Activated CD8-positive, alpha-beta T cell treated with anti-CD3 and anti-CD28 coated beads for 36 hours (primary cell): Measurements from ENCODE around the gene ZNF362. TPM values are rescaled to one million over a fixed set of nuclear protein-coding genes. Genes with fewer than 3 reads are reported as not detected.

Experiments used
- ATAC-seq: fragments of 200-7000 bp; cut with Tn5 transposase; one replicate; pipeline ENCODE4 v1.10.0; 2021; ENCODE audit warnings: mild to moderate bottlenecking, moderate library complexity
- CTCF ChIA-PET: fragments of 350-600 bp; sonication (Branson Sonifier 250); formaldehyde crosslinking; loops from one replicate; lab custom pipeline; 2021; ENCODE audit warnings: antibody characterized with exemption; lab: Charles Lee
- POLR2A ChIA-PET: fragments of 350-600 bp; sonication (Branson Sonifier 250); formaldehyde crosslinking; loops from one replicate; lab custom pipeline; 2021; ENCODE audit warnings: antibody characterized with exemption; lab: Charles Lee
- DNase-seq: peaks from one replicate; pipeline ENCODE4 v3.0.0-alpha.2; 2020
- H3K27ac Mint-ChIP-seq: one replicate; pipeline ENCODE4 v1.8.0; 2021; ENCODE audit warnings: mild to moderate bottlenecking, mixed read lengths
- H3K27me3 Mint-ChIP-seq: one replicate; pipeline ENCODE4 v1.8.0; 2021; ENCODE audit warnings: mixed read lengths
- H3K36me3 Mint-ChIP-seq: one replicate; pipeline ENCODE4 v1.8.0; 2021; ENCODE audit warnings: low read depth, mixed read lengths
- H3K4me1 Mint-ChIP-seq: one replicate; pipeline ENCODE4 v1.8.0; 2021; ENCODE audit warnings: low read depth, mixed read lengths
- H3K4me3 Mint-ChIP-seq: one replicate; pipeline ENCODE4 v1.8.0; 2021; ENCODE audit warnings: mild to moderate bottlenecking, moderate library complexity, mixed read lengths
- H3K9me3 Mint-ChIP-seq: one replicate; pipeline ENCODE4 v1.8.0; 2021; ENCODE audit warnings: mixed read lengths
- CTCF ChIP-seq: fragments of 200-600 bp; IDR thresholded peaks from one replicate; pipeline ENCODE4 v1.8.0; 2022; ENCODE audit warnings: antibody characterized with exemption, mild to moderate bottlenecking
- intact Hi-C: fragments of 100-400 bp; cut with micrococcal nuclease; formaldehyde crosslinking; loops from one replicate; pipeline ENCODE4 v1.10.0; 2022
- total RNA-seq, 2 experiments: library from RNA; stranded (reverse); gene quantifications; one replicate each; pipeline ENCODE4 v1.2.3, GENCODE V29; 2021

The ZNF362 gene
- total RNA-seq, 2 experiments from 2014 or later: 5.4 to 7.8 TPM

GRCh38 chr1:33321178-33321577 is 64.9 kb downstream of the ZNF362 start:
- Mint-ChIP-seq H3K36me3 (peaks cover 16% of the 10 kb centered on the region), H3K9me3 (no peaks in the 10 kb centered on the region), H3K4me1 (no peaks in the 10 kb centered on the region), H3K4me3 (no peak overlapping the region), H3K27me3 (no peaks in the 10 kb centered on the region), H3K27ac (no peak overlapping the region)
- ChIA-PET POLR2A (interaction anchor here (0.6 kb wide), 1 partner anchor 160 kb away, joined by 3 read pairs; no protein-coding TSS in a partner anchor), CTCF (interaction anchor here (1.0 to 2.2 kb wide), 2 partner anchors 18 to 26 kb away, joined by 3 to 8 read pairs; no protein-coding TSS in a partner anchor)
- DNase-seq (no peak), ATAC-seq (no peak)
- no peak for TF ChIP-seq CTCF
- intact Hi-C loops: no loop called here

DNA sequence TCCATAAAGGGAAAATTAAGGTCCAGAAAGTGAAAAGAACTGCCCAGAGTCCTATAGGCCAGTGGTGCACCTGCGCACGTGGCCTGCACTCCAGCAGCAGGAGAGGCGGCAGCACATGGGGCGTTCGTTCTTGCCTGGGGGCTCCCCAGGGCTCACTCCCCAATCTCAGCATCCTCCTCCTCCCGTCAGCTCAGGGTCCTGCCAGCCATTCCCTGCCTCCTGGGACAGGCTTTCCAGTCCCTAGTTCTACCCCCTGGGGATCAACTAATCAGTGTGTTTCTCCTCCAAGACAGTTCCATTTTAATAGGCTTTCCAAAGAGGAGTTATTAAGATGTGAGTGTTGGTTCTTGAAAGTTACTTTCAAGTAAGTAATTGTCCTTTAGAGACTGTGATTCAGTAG is 65.8 kb downstream of the ZNF362 start:
- no peak for DNase-seq
- no peaks in the 10 kb centered on the region for H3K27me3 Mint-ChIP-seq
- no peaks in the 10 kb centered on the region for H3K9me3 Mint-ChIP-seq
- TF ChIP-seq CTCF: no peak
- ChIA-PET CTCF (interaction anchor here (1.1 kb wide), 1 partner anchor 24 kb away, joined by 3 read pairs; no protein-coding TSS in a partner anchor), POLR2A (no interaction called here)
- H3K4me3 Mint-ChIP-seq: no peak overlapping the region
- intact Hi-C loops: no loop called here
- no peak overlapping the region for H3K27ac Mint-ChIP-seq
- no peaks in the 10 kb centered on the region for H3K4me1 Mint-ChIP-seq
- H3K36me3 Mint-ChIP-seq: peaks cover 16% of the 10 kb centered on the region
- ATAC-seq: no peak

GRCh38 chr1:33322870-33323585 is 66.7 kb downstream of the ZNF362 start:
- Mint-ChIP-seq H3K36me3 (peaks cover 16% of the 10 kb centered on the region), H3K9me3 (no peaks in the 10 kb centered on the region), H3K27me3 (no peaks in the 10 kb centered on the region), H3K4me1 (no peaks in the 10 kb centered on the region), H3K4me3 (no peak overlapping the region), H3K27ac (no peak overlapping the region)
- intact Hi-C loops: no loop called here
- DNase-seq (no peak), ATAC-seq (no peak)
- no peak for TF ChIP-seq CTCF
- ChIA-PET POLR2A (no interaction called here), CTCF (interaction anchor here (1.1 to 1.9 kb wide), 2 partner anchors 25 to 27 kb away, joined by 3 to 6 read pairs; no protein-coding TSS in a partner anchor)

- no peak for TF ChIP-seq CTCF
- Mint-ChIP-seq H3K4me1 (no peaks in the 10 kb centered on the region), H3K27ac (no peak overlapping the region), H3K4me3 (no peak overlapping the region), H3K9me3 (no peaks in the 10 kb centered on the region), H3K27me3 (no peaks in the 10 kb centered on the region), H3K36me3 (peaks cover 22% of the 10 kb centered on the region)
- DNase-seq (no peak), ATAC-seq (no peak)
- intact Hi-C loops: no loop called here
- ChIA-PET POLR2A (no interaction called here), CTCF (interaction anchor here (1.9 kb wide), 1 partner anchor 28 kb away, joined by 6 read pairs; no protein-coding TSS in a partner anchor)
These were observed 67.6 kb downstream of the ZNF362 start for GRCh38 chr1:33323663-33324477.
